ENCODE results near the gene NOS3. TPM values are rescaled to one million over a fixed set of nuclear protein-coding genes. Genes with fewer than 3 reads are reported as not detected.

NOS3 gene
- total and polyA plus RNA-seq, 9 of the 15 experiments (the other 6 are each of a cell fraction or from before 2014, with no cell fraction given), result 1.1 to 121 (median 23.6) TPM

GRCh38 chr7:150954986-150955518 lies 35.8 kb upstream of the NOS3 start (continued):
- TF ChIP-seq HNRNPL (IDR thresholded peaks at IDR 0.05; ENCODE audit: low read depth, low read length) (no peak), CREM (IDR thresholded peaks at IDR 0.05; ENCODE audit: low read depth) (no peak), ZFP91 (CRISPR knock-in tag; IDR thresholded peaks at IDR 0.05) (0 out of 2 replicates have a peak, but pooled peaks have one; percentile 73), MECOM (CRISPR knock-in tag; IDR thresholded peaks at IDR 0.05) (no peak), CUX1 (CRISPR knock-in tag; IDR thresholded peaks at IDR 0.05) (no peak), STAT5A (IDR thresholded peaks at IDR 0.05; ENCODE audit: borderline replicate concordance, low read length) (no peak), HNRNPH1 (optimal IDR thresholded peaks at IDR 0.05; ENCODE audit: low read depth, low read length) (no peak), LEF1 (IDR thresholded peaks at IDR 0.05) (no peak), DNMT1 (IDR thresholded peaks at IDR 0.05) (no peak), RAD21 (CRISPR knock-in tag; conservative IDR thresholded peaks at IDR 0.05 in 1 of 2, IDR thresholded peaks at IDR 0.05 in 1 of 2) (no peak), RBM22 (IDR thresholded peaks at IDR 0.05; ENCODE audit: low read depth, low read length, poor library complexity, severe bottlenecking) (no peak), PKNOX1 (IDR thresholded peaks at IDR 0.05) (no peak), CHD4 (IDR thresholded peaks at IDR 0.05; ENCODE audit: insufficient read depth, insufficient replicate concordance, low read depth, low read length, poor library complexity, severe bottlenecking) (no peak), OTX1 (CRISPR knock-in tag; IDR thresholded peaks at IDR 0.05) (no peak), ETV6 (IDR thresholded peaks at IDR 0.05; ENCODE audit: borderline replicate concordance in 1 of 2, low read depth in 2 of 2, low read length in 1 of 2) (0 out of 4 replicates have a peak, but pooled peaks of 1 of the 2 experiments have one; percentile 8), ETV6 (CRISPR knock-in tag; IDR thresholded peaks at IDR 0.05; ENCODE audit: borderline replicate concordance) (no peak), MXI1 (IDR thresholded peaks at IDR 0.05; ENCODE audit: low read depth, low read length) (no peak), ZNF57 (CRISPR knock-in tag; IDR thresholded peaks at IDR 0.05) (no peak), ZNF764 (CRISPR knock-in tag; IDR thresholded peaks at IDR 0.05; ENCODE audit: low read depth) (no peak), RFX1 (IDR thresholded peaks at IDR 0.05) (no peak), THAP7 (CRISPR knock-in tag; IDR thresholded peaks at IDR 0.05) (no peak)

All from K562 (cell line).